GM23248 (cell line): ENCODE data around the gene OR13J1.

Experiments used
- EZH2 ChIP-seq: fragments of 200-600 bp; sonication (generic); IDR thresholded peaks from 2 replicates; pipeline ENCODE4 v1.6.1; 2018; ENCODE audit warnings: antibody characterized with exemption, mild to moderate bottlenecking; ENCODE audit not compliant: insufficient read depth, poor library complexity, severe bottlenecking
- EZH2phosphoT487 ChIP-seq: fragments of 200-600 bp; sonication (generic); IDR thresholded peaks from 2 replicates; pipeline ENCODE4 v1.6.1; 2018; ENCODE audit warnings: antibody characterized with exemption, moderate library complexity, mild to moderate bottlenecking, low read depth; ENCODE audit not compliant: insufficient read depth

DNA sequence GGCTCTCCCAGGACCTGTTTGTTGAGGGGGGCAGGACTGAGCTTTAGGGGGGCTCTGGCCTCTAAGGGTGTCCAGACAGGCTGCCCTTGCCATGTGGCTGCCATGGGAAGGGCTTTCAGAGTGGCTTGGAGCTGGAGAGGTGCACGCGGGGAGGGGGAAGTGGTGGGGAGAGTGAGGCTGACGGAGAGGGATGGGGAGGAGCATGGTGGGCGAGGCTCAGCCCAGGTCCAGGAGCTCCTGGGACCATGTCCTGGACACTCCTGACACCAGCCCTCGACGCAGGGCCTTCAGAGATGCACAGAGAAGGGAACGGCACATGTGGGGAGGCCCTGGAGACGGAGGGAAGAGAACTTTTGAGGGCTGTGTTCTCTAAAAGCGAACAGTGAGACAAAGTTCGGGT lies 41.5 kb upstream of the OR13J1 start:
- TF ChIP-seq EZH2 = no peak
- TF ChIP-seq EZH2phosphoT487 = no peak
